Fibroblast of lung (primary cell): ENCODE data around the gene MTERF4.

ENCODE experiments used
- CTCF ChIP-seq, 2 donors: IDR thresholded peaks in 1 of 2; conservative IDR thresholded peaks in 1 of 2; 1 replicate in 1 of 2; 2 replicates in 1 of 2; pipeline ENCODE4 v1.5.1; 2011 to 2012; ENCODE audit warnings: low read length in 2 of 2, control low read depth in 1 of 2, inconsistent platforms in 1 of 2, low read depth in 1 of 2, mild to moderate bottlenecking in 1 of 2
- EZH2 ChIP-seq: IDR thresholded peaks from 2 replicates; pipeline ENCODE4 v1.5.1; 2012; ENCODE audit warnings: low read length, control low read depth, mild to moderate bottlenecking; ENCODE audit errors: missing control alignments

- TF ChIP-seq CTCF (conservative IDR thresholded peaks at IDR 0.05 in 1 of 2, IDR thresholded peaks at IDR 0.05 in 1 of 2; ENCODE audit: low read depth in 1 of 2, low read length in 2 of 2) (no peak), EZH2 (no peak)
These were observed 37.2 kb downstream of the MTERF4 start for GRCh38 chr2:241064802-241065354.
